ENCODE measurements around the gene TMEM106B. TPM values are rescaled to one million over a fixed set of nuclear protein-coding genes. Genes with fewer than 3 reads are reported as not detected.
"Not testable (repeated sequence)": the region's sequence is repeated elsewhere in the genome, so short reads cannot be mapped to it uniquely, and the experiment has no call there.

The TMEM106B gene
- total RNA-seq, result 10 to 100 TPM; 24.6 to 27.0 TPM

GRCh38 chr7:12211054-12211710 is at the start of gene TMEM106B:
Gene TMEM106B (plus strand): TSS chr7:12211294. CDS start chr7:12214811, 3,517 bp downstream.
- ChIA-PET CTCF (interaction anchor here (1.0 kb wide), 1 partner anchor 313 kb away, joined by 3 read pairs; no protein-coding TSS in a partner anchor), POLR2A (no interaction called here)

- ChIA-PET POLR2A (no interaction called here), CTCF (interaction anchor here (0.5 to 0.9 kb wide), 2 partner anchors 12 to 37 kb away, joined by 3 read pairs; no protein-coding TSS in a partner anchor)
Measured at GRCh38 chr7:12162415-12163113, 48.5 kb upstream of the TMEM106B start.

GRCh38 chr7:12168065-12168464 is 43.0 kb upstream of the TMEM106B start:
- CTCF ChIA-PET, POLR2A ChIA-PET: not testable (repeated sequence)

GRCh38 chr7:12169981-12170820 is 40.9 kb upstream of the TMEM106B start:
- CTCF ChIA-PET, POLR2A ChIA-PET: not testable (repeated sequence)

GRCh38 chr7:12173671-12174070 is 37.4 kb upstream of the TMEM106B start:
- POLR2A ChIA-PET, result no interaction called here
- CTCF ChIA-PET, result no interaction called here

GRCh38 chr7:12174931-12175330 is 36.2 kb upstream of the TMEM106B start:
- ChIA-PET CTCF (interaction anchor here (0.7 kb wide), 2 partner anchors 12 to 18 kb away, joined by 3 read pairs; no protein-coding TSS in a partner anchor), POLR2A (no interaction called here)

GRCh38 chr7:12178317-12178716 is 32.8 kb upstream of the TMEM106B start:
- CTCF ChIA-PET, result no interaction called here

GRCh38 chr7:12194426-12194825 is 16.7 kb upstream of the TMEM106B start:
- CTCF ChIA-PET, result no interaction called here
- POLR2A ChIA-PET, result no interaction called here

More at GRCh38 chr7:12178317-12178716, 32.8 kb upstream of the TMEM106B start:
- POLR2A ChIA-PET, result no interaction called here

- CTCF ChIA-PET, result no interaction called here
- POLR2A ChIA-PET, result no interaction called here
Measured at GRCh38 chr7:12196386-12196785, 14.7 kb upstream of the TMEM106B start.

- ChIA-PET CTCF (no interaction called here), POLR2A (no interaction called here)
Measured at GRCh38 chr7:12199363-12199762, 11.7 kb upstream of the TMEM106B start.

- CTCF ChIA-PET, result no interaction called here
- POLR2A ChIA-PET, result no interaction called here
Measured at GRCh38 chr7:12207046-12207445, 4.0 kb upstream of the TMEM106B start.

- POLR2A ChIA-PET, result no interaction called here
- CTCF ChIA-PET, result no interaction called here
Measured at GRCh38 chr7:12209221-12209620, 1.9 kb upstream of the TMEM106B start.

- ChIA-PET CTCF (interaction anchor here (1.0 kb wide), 1 partner anchor 314 kb away, joined by 3 read pairs; no protein-coding TSS in a partner anchor), POLR2A (interaction anchor here (0.6 kb wide), 1 partner anchor 51 kb away, joined by 3 read pairs; no protein-coding TSS in a partner anchor)
Measured at GRCh38 chr7:12210179-12211053, 678 bp upstream of the TMEM106B start.

GRCh38 chr7:12211711-12212485 is 804 bp downstream of the TMEM106B start:
- ChIA-PET POLR2A (no interaction called here), CTCF (no interaction called here)

GRCh38 chr7:12217311-12217710 is 6.2 kb downstream of the TMEM106B start:
- CTCF ChIA-PET, result no interaction called here
- POLR2A ChIA-PET, result no interaction called here

- ChIA-PET CTCF (no interaction called here), POLR2A (no interaction called here)
Measured at GRCh38 chr7:12220389-12221046, 9.4 kb downstream of the TMEM106B start.

GRCh38 chr7:12221414-12221813 is 10.3 kb downstream of the TMEM106B start:
- ChIA-PET POLR2A (no interaction called here), CTCF (no interaction called here)

GRCh38 chr7:12222889-12223579 is 11.9 kb downstream of the TMEM106B start:
- ChIA-PET POLR2A (no interaction called here), CTCF (no interaction called here)
